NK-92 (cell line): ENCODE data around the gene SBK2.
"Not testable (repeated sequence)": the region's sequence is repeated elsewhere in the genome, so short reads cannot be mapped to it uniquely, and the experiment has no call there.

Source experiments
- DNase-seq: peaks from one replicate; lab custom pipeline; 2025; ENCODE audit not compliant: unreplicated experiment; lab: John Stamatoyannopoulos, UW

The SBK2 gene

DNA sequence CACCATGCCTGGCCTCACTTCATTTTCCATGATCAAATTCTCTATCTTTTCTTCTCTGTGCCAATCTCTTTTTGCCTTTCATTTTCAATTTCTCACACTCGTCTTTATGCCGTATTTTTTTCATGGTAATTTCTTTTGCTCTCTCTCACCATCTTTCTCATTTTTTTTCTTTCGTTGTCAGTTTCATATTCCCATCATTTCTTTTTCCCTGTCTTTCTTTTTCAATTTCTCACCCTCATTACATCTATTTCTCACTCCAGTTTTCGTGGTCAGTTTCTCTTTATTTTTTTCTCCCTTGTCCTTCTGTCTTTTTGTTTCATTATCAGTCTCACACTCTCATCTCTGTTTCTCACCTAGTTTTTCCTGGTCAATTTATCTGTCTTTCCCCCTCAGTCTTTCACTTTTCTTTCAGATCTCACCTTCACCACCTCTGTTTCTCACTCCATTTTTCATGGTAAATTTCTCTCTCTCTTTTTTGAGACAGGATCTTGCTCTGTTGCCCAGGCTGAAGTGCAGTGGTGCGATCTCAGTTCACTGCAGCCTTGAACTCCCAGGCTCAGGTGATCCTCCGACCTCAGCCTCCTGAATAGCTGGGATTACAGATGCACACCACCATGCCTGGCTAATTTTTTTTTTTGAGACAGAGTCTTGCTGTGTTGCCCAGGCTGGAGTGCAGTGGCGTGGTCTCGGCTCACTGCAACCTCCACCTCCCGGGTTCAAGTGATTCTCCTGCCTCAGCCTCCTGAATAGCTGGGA, 34.6 kb downstream of the SBK2 start:
- no peak for DNase-seq

DNA sequence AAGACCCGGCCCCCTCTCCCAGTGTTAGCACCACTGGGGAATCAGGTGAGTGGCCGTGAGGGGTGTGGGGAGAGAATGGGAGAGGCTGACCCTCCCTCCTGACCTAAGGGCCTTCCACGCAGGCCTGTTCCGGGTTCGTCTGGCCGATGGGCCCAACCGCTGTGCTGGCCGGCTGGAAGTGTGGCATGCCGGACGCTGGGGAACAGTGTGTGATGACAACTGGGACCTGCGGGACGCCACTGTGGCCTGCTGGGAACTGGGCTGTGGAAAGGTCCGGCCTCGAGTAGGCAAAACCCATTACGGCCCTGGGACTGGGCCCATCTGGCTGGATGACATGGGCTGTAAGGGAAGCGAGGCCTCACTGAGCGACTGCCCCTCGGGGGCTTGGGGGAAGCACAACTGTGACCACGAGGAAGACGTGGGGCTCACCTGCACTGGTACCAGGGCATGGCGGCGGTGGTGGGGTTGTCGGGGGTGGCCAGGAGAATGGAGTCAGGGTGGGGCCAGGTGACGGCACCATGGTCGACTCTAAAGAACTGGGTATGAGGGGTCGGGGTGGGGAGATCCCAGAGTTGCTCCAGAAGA, 36.5 kb downstream of the SBK2 start:
- DNase-seq, result no peak

DNA sequence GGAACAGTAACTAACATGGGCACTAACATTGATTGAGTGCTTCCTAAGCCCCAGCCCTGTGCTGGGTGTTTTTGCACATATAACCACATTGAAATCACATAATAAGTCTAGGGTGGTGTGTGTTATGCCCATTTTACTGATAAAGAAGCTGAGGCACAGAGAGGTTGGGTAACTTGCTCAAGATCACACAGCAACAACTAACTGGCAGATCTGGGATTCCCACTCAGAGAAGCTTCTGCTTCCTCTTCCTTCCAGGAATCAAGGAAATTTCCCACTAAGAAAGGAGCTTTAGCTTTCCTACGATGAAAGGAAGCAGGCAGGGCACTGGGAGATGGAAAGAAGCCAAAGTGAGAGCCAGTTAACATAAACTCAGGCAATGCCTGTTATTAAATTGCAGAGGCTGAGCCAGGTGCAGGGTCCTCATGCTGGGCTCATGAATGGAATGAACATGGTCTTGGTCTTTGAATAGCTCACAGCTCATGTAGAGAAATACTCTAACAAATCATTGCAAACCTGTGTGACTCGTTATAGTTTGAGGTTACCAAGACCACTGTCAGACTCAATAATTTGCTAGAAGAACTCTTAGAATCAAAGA, 38.6 kb downstream of the SBK2 start:
- DNase-seq, result no peak

DNA sequence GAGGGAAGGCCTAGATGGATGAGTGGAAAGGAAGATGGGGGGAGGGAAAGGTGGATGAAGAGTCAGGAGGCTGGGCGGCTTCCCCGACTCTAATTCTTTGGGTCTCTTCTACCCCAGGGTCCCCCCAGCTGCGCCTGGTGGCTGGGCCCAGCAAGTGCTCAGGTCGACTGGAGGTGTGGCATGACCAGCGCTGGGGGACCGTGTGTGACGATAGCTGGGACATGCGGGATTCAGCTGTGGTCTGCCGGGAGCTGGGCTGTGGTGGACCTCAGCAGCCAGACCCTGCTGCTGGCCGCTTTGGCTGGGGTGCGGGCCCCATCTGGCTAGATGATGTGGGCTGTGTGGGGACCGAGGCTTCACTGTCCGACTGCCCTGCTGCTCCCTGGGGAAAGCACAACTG, 39.2 kb downstream of the SBK2 start:
- DNase-seq, result no peak

DNA sequence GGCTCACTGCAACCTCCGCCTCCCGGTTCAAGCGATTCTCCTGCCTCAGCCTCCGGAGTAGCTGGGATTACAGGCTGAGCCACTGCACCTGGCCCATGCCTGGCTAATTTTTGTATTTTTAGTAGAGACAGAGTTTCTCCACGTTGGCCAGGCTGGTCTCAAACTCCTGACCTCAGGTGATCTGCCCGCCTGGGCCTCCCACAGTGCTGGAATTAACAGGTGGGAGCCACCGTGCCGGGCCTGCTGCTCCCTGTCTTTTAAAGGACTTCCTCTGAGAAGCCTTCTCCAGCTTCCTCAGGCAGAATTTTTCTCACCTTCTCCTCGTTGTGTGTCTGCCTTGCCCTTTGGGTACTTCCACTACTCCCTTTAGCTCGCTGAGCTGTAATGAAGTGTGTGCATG, 40.1 kb downstream of the SBK2 start:
- not testable (repeated sequence) for DNase-seq

DNA sequence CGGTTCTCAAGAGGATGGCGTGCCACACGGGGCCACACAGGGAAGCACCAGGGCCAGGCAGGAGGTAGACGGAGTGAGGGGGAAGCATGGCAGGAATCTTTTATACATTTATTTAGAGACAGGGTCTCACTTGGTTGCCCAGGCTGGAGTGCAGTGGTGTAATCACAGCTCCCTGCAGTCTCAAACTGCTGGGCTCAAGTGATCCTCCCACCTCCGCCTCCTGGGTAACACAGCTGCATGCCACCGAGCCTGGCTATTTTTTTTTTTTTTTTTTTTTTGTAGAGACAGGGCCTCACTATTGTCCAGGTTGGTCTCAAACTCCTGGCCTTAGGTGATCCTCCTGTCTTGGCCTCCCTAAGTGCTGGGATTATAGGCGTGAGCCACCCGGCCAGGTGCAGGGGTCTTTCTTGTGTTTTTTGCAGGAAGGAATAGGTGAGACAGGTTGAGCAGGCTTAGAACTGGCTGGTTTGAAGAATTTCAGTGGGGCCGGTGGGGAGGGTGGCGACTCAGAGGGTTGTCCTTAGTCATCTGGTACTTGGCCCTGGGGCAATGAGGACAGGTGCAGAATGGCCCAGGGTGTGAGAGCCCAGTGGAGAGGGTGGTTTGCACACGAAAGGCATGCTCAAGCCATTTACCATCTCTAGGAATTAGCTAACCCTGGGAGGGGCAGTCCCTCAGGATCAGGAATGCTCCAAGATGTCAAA, 41.1 kb downstream of the SBK2 start:
- no peak for DNase-seq

DNA sequence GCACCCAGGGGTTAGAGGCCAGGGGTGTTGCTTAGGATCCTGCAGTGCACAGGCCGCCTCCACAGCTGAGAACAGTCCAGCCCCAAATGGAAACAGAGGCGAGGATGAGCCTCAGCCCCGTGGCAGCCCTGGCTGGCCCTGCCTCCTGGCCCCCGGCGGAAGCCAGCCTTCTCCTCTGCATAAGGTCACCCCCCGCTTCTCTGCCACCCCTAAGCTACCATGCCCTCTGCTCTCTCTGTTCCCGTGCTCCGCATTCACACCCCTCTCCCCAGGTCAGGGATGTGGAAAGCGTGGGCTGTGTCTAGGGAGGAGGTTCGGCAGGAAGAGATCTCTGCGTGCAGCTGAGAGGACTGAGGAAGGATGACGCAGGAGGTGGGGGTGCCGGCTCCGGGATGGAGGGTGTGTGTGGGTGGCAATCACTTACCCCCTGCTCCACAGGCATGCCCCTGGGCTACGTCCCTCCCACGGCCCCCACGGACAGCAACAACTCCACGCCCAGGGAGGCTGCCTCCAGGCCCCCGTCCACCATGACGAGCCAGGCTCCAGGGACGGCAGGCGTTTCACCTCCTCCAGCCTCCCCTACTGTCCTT, 42.7 kb downstream of the SBK2 start:
- no peak for DNase-seq

DNA sequence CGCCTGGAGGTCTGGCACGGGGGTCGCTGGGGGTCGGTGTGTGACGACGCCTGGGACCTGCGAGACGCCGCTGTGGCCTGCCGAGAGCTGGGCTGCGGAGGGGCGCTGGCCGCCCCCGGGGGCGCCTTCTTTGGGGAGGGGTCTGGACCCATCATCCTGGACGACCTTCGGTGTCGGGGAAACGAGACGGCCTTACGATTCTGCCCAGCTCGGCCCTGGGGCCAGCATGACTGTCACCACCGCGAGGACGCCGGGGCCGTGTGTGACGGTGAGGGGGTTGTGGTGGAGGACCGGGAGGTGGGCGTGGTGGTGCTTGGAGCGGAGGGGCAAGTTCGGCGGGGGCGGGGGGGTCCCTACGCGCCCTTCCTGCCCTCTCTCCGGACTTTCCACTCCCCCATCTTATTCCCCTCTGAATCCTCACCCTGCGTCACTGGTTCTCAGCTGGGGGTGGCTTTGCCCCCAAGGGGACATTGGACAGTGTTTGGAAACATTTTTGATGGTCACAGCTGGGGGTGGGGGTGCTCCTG, 43.2 kb downstream of the SBK2 start:
- no peak for DNase-seq

DNA sequence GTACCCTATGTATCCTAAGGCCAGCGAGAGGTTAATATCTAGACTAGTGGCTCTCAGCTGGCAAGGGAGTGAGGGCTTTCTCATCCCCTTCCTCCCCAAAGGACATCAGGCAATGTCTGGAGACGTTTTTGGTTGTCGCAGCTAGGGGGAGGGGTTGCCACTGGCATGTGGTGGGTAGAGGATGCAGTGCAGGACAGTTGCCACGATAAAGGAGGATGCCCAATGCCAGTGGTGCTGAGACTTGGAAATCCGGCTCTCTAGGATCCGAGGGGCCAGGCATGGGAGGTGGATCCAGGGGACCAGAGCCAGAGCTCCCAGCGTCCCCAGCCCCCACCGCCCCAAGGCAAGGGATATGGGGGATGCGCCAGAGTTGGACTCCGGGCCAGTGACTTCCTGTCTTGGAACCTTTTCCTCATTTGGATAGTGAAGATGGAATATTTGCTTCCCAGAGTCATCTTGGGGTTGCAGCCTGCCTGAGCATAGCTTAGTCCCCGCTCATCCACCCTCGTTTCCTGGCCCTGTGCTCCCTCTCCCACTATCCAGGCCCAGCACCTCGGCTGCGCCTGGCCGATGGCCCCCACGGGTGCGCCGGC, 43.8 kb downstream of the SBK2 start:
- DNase-seq, result no peak

DNA sequence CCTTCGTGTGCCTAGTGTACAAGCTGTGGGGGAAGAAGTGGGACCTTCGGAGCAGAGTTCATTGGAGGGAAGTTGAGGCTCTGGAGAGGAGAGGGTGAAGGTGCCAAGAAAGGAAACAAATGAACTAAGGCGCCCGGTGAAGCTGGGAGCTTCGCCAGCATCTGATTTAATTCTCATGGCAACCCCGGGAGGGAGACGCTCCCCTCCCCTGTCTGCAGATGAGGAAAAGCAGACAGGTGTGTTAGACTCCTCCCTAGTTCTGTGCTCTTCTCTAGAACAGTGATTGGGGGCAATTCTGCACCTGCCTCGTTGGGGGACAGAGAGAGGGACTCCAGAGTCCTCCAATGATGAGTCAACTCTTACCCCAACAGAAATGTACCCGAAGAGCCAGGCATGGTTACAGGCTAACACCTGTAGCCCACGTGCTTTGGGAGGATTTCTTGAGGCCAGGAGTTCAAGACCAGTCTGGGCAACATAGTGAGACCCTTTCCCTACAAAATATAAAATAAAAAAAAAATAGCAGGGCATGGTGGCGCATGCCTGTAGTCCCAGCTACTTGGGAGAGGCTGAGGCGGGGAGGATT, 44.5 kb downstream of the SBK2 start:
- no peak for DNase-seq

DNA sequence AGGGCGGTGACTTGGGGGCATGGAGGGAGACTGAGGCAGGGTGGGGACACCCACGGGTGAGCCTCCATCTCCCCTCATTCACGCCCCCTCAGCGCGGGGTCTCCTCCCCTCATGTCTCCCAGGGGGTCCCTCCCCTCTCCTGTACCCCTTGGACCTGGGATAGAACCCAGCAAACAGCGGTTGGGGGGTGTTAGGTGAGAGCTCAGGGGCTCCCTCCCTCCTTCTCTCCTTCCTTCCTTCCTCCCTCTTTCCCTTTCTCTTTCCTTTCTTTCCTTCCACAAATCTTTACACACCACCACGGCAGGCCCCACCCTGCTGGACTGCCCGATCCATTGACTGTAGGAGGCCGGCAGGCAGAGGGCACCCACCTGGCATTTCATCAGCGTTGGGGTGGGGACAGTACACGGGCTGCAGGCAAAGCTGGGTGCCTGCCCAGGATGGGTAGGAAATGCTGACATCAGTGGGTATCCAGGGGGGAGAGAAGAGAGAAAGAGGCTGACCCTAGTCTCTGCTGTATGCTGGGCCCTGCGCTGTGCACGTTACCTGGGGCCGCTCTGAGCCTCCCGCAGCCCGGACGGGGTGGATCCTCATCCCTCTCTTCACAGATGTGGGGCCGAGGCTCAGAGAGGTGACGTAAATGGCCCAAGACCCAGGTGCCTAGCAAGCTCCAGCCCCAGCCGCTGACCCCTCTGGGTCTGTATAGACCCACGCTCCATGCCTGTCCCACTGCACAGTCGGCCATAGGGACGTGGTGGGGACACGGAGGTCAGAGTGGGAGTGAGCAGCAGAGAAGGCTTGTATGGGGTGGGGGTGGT, 45.2 kb downstream of the SBK2 start:
- no peak for DNase-seq

DNA sequence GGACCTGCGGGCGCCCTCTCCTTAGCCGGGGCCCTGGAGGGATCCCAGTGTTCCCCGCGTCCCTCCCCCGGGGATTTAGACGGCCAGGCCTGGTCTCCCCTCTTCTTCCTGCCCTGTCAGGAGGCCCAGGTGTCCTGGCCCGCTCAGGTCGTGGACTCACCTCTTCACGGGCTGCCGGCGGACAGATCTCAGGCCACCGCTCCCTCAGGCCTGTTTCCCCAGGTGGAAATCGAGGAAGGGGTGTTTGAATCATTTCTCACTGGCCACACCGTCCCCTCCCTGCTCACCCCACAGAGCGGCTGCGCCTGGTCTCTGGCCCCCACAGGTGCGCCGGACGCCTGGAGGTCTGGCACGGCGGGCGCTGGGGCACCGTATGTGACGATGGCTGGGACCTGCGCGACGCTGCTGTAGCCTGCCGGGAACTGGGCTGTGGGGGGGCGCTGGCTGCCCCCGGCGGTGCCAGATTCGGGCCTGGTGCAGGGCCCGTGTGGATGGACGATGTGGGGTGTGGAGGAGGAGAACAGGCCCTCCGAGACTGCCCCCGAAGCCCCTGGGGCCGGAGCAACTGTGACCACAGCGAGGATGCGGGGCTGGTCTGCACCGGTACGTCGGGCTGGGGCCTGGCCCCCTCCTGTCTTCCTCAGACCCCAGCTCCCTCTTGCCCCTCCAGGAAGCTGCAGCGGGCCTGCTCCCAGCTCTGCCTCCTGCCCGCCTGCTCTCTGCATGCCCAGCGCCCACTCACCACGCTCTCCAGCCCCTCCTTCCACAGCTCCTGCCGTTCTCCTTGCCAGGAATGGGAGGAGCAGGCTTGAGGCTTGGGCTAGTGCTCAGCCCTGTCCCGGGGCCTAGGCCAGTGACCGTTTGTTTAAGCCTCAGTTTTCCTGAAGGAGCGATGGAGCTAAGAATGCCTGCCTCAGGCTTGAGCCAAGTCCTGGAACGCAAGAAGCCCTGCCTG, 46.2 kb downstream of the SBK2 start:
- no peak for DNase-seq

DNA sequence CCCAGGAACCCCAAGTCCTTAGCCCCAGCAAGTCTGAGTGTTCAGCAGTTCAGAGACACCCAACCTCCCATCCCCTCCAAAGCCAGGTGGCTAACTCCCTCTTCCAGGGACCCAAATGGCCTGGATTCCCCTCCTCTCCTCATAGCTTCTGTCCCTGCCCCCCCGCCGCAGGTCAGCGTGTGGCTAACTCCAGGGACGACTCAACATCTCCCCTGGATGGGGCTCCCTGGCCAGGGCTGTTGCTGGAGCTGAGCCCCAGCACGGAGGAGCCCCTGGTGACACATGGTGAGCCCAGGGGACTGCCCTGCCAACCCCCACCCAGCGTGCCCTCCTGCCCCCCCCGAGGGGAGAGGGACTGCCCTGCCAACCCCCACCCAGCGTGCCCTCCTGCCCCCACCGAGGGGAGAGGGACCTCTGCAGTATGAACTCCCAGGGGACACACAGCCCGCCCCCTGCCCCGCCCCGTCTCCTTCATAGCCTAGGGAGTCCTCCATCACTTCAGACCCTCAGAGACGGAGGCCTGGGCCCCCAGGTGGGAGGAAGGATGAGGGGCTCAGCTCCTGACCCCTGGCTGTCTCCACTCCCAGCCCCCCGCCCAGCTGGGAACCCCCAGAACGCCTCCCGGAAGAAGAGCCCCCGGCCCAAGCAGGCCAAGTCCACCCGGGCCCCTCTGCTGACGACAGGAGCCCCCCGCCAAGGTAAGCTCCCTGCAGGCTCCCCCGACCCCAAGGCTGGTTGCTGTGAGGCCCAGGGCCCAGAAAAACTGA, 47.0 kb downstream of the SBK2 start:
- no peak for DNase-seq

DNA sequence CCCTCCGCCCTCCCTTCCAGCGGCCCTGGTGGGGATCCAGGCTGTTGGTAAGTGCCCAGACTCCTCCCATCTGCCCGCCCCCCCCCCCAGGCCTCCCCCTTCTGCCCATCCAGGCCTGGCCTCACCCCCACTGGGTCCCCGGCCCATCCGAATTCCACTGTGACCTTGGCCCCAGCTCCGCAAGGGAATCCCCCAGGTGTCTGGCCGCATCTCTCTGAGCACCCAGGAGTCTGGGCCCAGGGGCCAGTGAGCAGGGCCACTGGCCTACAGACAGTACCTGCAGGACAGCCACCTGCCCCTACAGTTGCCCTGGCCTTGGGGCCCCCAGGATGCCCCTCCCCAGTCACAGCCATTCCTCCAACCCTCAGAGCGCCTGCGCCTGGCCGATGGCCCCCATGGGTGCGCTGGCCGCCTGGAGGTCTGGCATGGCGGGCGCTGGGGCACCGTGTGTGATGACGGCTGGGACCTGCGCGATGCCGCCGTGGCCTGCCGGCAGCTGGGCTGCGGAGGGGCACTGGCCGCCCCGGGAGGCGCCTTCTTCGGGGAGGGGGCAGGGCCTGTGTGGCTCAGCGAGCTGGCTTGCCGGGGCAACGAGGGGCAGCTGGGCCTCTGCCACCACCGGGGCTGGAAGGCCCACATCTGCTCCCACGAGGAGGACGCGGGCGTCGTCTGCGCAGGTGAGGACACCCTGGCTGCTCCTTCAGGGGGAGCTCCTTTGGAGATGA, 47.8 kb downstream of the SBK2 start:
- no peak for DNase-seq

DNA sequence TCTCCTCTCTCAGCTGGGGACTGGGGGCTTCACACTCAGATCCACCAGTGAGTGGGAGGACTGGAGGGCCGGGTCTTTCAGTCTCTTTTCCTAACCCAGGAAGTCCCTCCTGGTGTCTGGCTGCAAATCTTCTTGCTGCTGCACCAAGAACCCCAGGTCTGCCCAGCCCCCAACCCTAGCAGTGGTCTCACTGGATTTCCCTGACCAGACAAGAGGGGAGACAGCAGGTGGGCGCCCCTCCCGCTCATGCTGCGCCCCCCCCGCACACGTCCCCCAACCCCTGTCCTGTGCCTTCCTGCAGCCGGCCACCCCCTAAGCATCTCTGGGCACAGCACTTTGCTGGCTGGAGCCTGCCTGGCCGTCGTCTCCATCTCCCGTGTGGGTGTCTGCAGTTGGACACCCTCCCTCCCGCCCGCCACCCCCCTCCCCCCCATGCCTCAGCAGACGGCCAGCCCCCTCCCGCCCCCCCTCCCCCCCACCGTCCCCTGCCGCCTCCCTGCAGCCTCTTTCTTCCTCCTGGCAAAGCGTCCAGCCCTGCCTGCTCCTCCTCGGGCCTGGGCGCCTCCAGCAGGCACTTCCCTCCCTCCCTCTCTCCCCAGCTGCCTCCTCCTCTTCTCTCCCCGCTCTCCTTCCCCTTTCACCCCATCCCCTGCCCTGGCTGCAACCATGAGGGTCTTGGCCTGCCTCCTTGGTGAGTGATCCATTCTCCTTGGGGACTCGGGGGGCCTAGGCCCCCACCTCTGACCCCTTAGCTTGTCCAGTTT, 48.8 kb downstream of the SBK2 start, which contains the start of gene SSC5D:
TSS of gene SSC5D (plus strand) at position 513 of the 764 bp plus-strand sequence. CDS start at position 667, 154 bp downstream.
- no peak for DNase-seq
